GM21723 (cell line): Measurements from ENCODE around the gene CGN.

Experiments
- ATAC-seq: cut with Tn5 transposase; IDR thresholded peaks from one replicate; pipeline ENCODE4 v1.9.1; 2021; ENCODE audit warnings: mild to moderate bottlenecking, moderate library complexity; ENCODE audit not compliant: unreplicated experiment

CGN gene

GRCh38 chr1:151510957-151511635, at the start of gene CGN:
TSS of gene CGN (plus strand) at chr1:151511387. CDS start at chr1:151518520, 7,133 bp downstream.
- peak; percentile 88 for ATAC-seq

GRCh38 chr1:151461694-151462093, 49.5 kb upstream of the CGN start:
- ATAC-seq: no peak

GRCh38 chr1:151465026-151465425, 46.2 kb upstream of the CGN start:
- ATAC-seq: no peak

- no peak for ATAC-seq
Measured at GRCh38 chr1:151472856-151473731, 38.1 kb upstream of the CGN start.

GRCh38 chr1:151474745-151475144, 36.4 kb upstream of the CGN start:
- ATAC-seq: no peak

GRCh38 chr1:151475175-151475574, 36.0 kb upstream of the CGN start:
- peak; percentile 88 for ATAC-seq

- no peak for ATAC-seq
Measured at GRCh38 chr1:151476083-151476482, 35.1 kb upstream of the CGN start.

- ATAC-seq: no peak
Measured at GRCh38 chr1:151477066-151477465, 34.1 kb upstream of the CGN start.

- no peak for ATAC-seq
Measured at GRCh38 chr1:151478140-151478812, 32.9 kb upstream of the CGN start.

- ATAC-seq: no peak
Measured at GRCh38 chr1:151478923-151479322, 32.3 kb upstream of the CGN start.

GRCh38 chr1:151479462-151479861, 31.7 kb upstream of the CGN start:
- no peak for ATAC-seq

GRCh38 chr1:151482017-151482416, 29.2 kb upstream of the CGN start:
- no peak for ATAC-seq

GRCh38 chr1:151485685-151486255, 25.4 kb upstream of the CGN start:
- ATAC-seq: no peak

- ATAC-seq: no peak
Measured at GRCh38 chr1:151486557-151486956, 24.6 kb upstream of the CGN start.

GRCh38 chr1:151491641-151492040, 19.5 kb upstream of the CGN start:
- no peak for ATAC-seq

GRCh38 chr1:151492120-151492519, 19.1 kb upstream of the CGN start:
- ATAC-seq: no peak

- no peak for ATAC-seq
Measured at GRCh38 chr1:151493042-151493441, 18.1 kb upstream of the CGN start.

- peak; percentile 60 for ATAC-seq
Measured at GRCh38 chr1:151494741-151495281, 16.4 kb upstream of the CGN start.

GRCh38 chr1:151495316-151495715, 15.9 kb upstream of the CGN start:
- no peak for ATAC-seq

- no peak for ATAC-seq
Measured at GRCh38 chr1:151499365-151499764, 11.8 kb upstream of the CGN start.

GRCh38 chr1:151499930-151500329, 11.3 kb upstream of the CGN start:
- ATAC-seq: no peak
